NCI-H748 (cell line): Measurements from ENCODE around the gene PDZRN3.

ENCODE experiments used
- DNase-seq: peaks from one replicate; lab custom pipeline; 2025; ENCODE audit not compliant: unreplicated experiment; lab: John Stamatoyannopoulos, UW

The PDZRN3 gene

GRCh38 chr3:73623346-73623745, 1.4 kb downstream of the PDZRN3 start:
- no peak for DNase-seq

- peak; percentile 86 for DNase-seq
These were observed 2.5 kb downstream of the PDZRN3 start for GRCh38 chr3:73622091-73622805.

GRCh38 chr3:73621388-73621787, 3.4 kb downstream of the PDZRN3 start:
- DNase-seq, result peak; percentile 21

- DNase-seq, result no peak
These were observed 6.3 kb downstream of the PDZRN3 start for GRCh38 chr3:73618461-73618860.

- DNase-seq, result no peak
These were observed 8.7 kb downstream of the PDZRN3 start for GRCh38 chr3:73616056-73616455.

GRCh38 chr3:73614419-73614818, 10.3 kb downstream of the PDZRN3 start:
- peak; percentile 5 for DNase-seq

- no peak for DNase-seq
These were observed 13.6 kb downstream of the PDZRN3 start for GRCh38 chr3:73611176-73611575.

GRCh38 chr3:73610493-73610892, 14.2 kb downstream of the PDZRN3 start:
- DNase-seq, result no peak

- DNase-seq, result no peak
These were observed 15.1 kb downstream of the PDZRN3 start for GRCh38 chr3:73609655-73610054.

- no peak for DNase-seq
These were observed 15.5 kb downstream of the PDZRN3 start for GRCh38 chr3:73609315-73609641.

- DNase-seq, result no peak
These were observed 16.1 kb downstream of the PDZRN3 start for GRCh38 chr3:73608456-73609314.

GRCh38 chr3:73605861-73606260, 18.9 kb downstream of the PDZRN3 start:
- no peak for DNase-seq

- DNase-seq, result no peak
These were observed 19.3 kb downstream of the PDZRN3 start for GRCh38 chr3:73605412-73605811.

GRCh38 chr3:73604451-73604850, 20.3 kb downstream of the PDZRN3 start:
- DNase-seq, result no peak

GRCh38 chr3:73603762-73604171, 21.0 kb downstream of the PDZRN3 start:
- DNase-seq, result no peak

- DNase-seq, result no peak
These were observed 22.6 kb downstream of the PDZRN3 start for GRCh38 chr3:73602170-73602569.

- DNase-seq, result no peak
These were observed 23.3 kb downstream of the PDZRN3 start for GRCh38 chr3:73601481-73601880.

- DNase-seq, result no peak
These were observed 23.7 kb downstream of the PDZRN3 start for GRCh38 chr3:73601011-73601410.

GRCh38 chr3:73600293-73600938, 24.3 kb downstream of the PDZRN3 start:
- no peak for DNase-seq

- no peak for DNase-seq
These were observed 25.1 kb downstream of the PDZRN3 start for GRCh38 chr3:73599605-73600004.

GRCh38 chr3:73597476-73597875, 27.3 kb downstream of the PDZRN3 start:
- DNase-seq, result no peak
